GM19452 (cell line): Measurements from ENCODE around the gene CCDC88C.

Source experiments
- ATAC-seq: cut with Tn5 transposase; IDR thresholded peaks from one replicate; pipeline ENCODE4 v1.9.1; 2021; ENCODE audit not compliant: unreplicated experiment

Gene CCDC88C

GRCh38 chr14:91397965-91398591, 19.5 kb downstream of the CCDC88C start:
- no peak for ATAC-seq

- ATAC-seq: peak; percentile 68
Observed at GRCh38 chr14:91396959-91397815, 20.4 kb downstream of the CCDC88C start.

- no peak for ATAC-seq
Observed at GRCh38 chr14:91396013-91396660, 21.5 kb downstream of the CCDC88C start.

- ATAC-seq: no peak
Observed at GRCh38 chr14:91395466-91395865, 22.2 kb downstream of the CCDC88C start.

- no peak for ATAC-seq
Observed at GRCh38 chr14:91394105-91395081, 23.2 kb downstream of the CCDC88C start.

GRCh38 chr14:91392623-91393303, 24.9 kb downstream of the CCDC88C start:
- no peak for ATAC-seq

- no peak for ATAC-seq
Observed at GRCh38 chr14:91390165-91390778, 27.3 kb downstream of the CCDC88C start.

- no peak for ATAC-seq
Observed at GRCh38 chr14:91389150-91389549, 28.5 kb downstream of the CCDC88C start.

- ATAC-seq: peak; percentile 53
Observed at GRCh38 chr14:91388551-91388975, 29.1 kb downstream of the CCDC88C start.

- ATAC-seq: no peak
Observed at GRCh38 chr14:91387951-91388381, 29.7 kb downstream of the CCDC88C start.

- no peak for ATAC-seq
Observed at GRCh38 chr14:91387169-91387835, 30.3 kb downstream of the CCDC88C start.

GRCh38 chr14:91385697-91386096, 31.9 kb downstream of the CCDC88C start:
- ATAC-seq: no peak

GRCh38 chr14:91385224-91385623, 32.4 kb downstream of the CCDC88C start:
- ATAC-seq: no peak

GRCh38 chr14:91383439-91383838, 34.2 kb downstream of the CCDC88C start:
- no peak for ATAC-seq

GRCh38 chr14:91381801-91382670, 35.6 kb downstream of the CCDC88C start:
- no peak for ATAC-seq

GRCh38 chr14:91380610-91381371, 36.8 kb downstream of the CCDC88C start:
- ATAC-seq: no peak

- no peak for ATAC-seq
Observed at GRCh38 chr14:91380123-91380522, 37.5 kb downstream of the CCDC88C start.
